Fibroblast of lung (primary cell): Measurements from ENCODE around the gene IQGAP2.

Experiments
- CTCF ChIP-seq, 2 donors: IDR thresholded peaks in 1 of 2; conservative IDR thresholded peaks in 1 of 2; 1 replicate in 1 of 2; 2 replicates in 1 of 2; pipeline ENCODE4 v1.5.1; 2011 to 2012; ENCODE audit warnings: low read length in 2 of 2, control low read depth in 1 of 2, inconsistent platforms in 1 of 2, low read depth in 1 of 2, mild to moderate bottlenecking in 1 of 2
- EZH2 ChIP-seq: IDR thresholded peaks from 2 replicates; pipeline ENCODE4 v1.5.1; 2012; ENCODE audit warnings: low read length, control low read depth, mild to moderate bottlenecking; ENCODE audit errors: missing control alignments

- TF ChIP-seq CTCF (conservative IDR thresholded peaks at IDR 0.05 in 1 of 2, IDR thresholded peaks at IDR 0.05 in 1 of 2; ENCODE audit: low read depth in 1 of 2, low read length in 2 of 2) (peak; percentile 85), EZH2 (no peak)
Measured at GRCh38 chr5:76641514-76642120, 238.5 kb downstream of the IQGAP2 start.
